ENCODE measurements around the gene IBA57.
"Not testable (repeated sequence)": the region's sequence is repeated elsewhere in the genome, so short reads cannot be mapped to it uniquely, and the experiment has no call there.

The IBA57 gene

GRCh38 chr1:228226956-228227791, 61.6 kb downstream of the IBA57 start:
- DNase-seq (ENCODE audit: low read depth in 2 of 2), result no peak

- not testable (repeated sequence) for DNase-seq (ENCODE audit: low read depth in 2 of 2)
Measured at GRCh38 chr1:228228147-228228546, 62.5 kb downstream of the IBA57 start.

- no peak for DNase-seq (ENCODE audit: low read depth in 2 of 2)
Measured at GRCh38 chr1:228228601-228229074, 63.0 kb downstream of the IBA57 start.

- no peak for DNase-seq (ENCODE audit: low read depth in 2 of 2)
Measured at GRCh38 chr1:228231189-228231588, 65.6 kb downstream of the IBA57 start.

Data from activated CD8-positive, alpha-beta memory T cell treated with anti-CD3 and anti-CD28 coated beads for 4 hours (primary cell).